GM23338 (cell line): ENCODE results near the gene ALMS1.

ENCODE experiments used
- CTCF ChIP-seq, 2 experiments: fragments of 200-600 bp in 1 of 2; sonication (generic) in 1 of 2; conservative IDR thresholded peaks; 2 replicates each; pipeline versions ENCODE4 v1.5.1 to v1.6.1; 2016 to 2017; ENCODE audit warnings: antibody characterized with exemption in 2 of 2, low read depth in 2 of 2, mild to moderate bottlenecking in 2 of 2, moderate library complexity in 1 of 2
- EZH2 ChIP-seq: fragments of 200-600 bp; sonication (generic); IDR thresholded peaks from one replicate; pipeline ENCODE4 v1.8.0; 2017; ENCODE audit warnings: antibody characterized with exemption, mild to moderate bottlenecking, low read depth; ENCODE audit not compliant: unreplicated experiment

- no peak for TF ChIP-seq EZH2
- TF ChIP-seq CTCF (conservative IDR thresholded peaks at IDR 0.05; ENCODE audit: low read depth in 2 of 2), result no peak
These were observed 11.4 kb upstream of the ALMS1 start for GRCh38 chr2:73374269-73374668.
